GM12872 (cell line): Measurements from ENCODE around the gene DDC.

ENCODE experiments used
- CTCF ChIP-seq: IDR thresholded peaks from 3 replicates; pipeline ENCODE4 v1.5.1; 2011; ENCODE audit warnings: low read depth, mild to moderate bottlenecking, low read length, moderate library complexity; ENCODE audit not compliant: insufficient read depth

Gene DDC

GRCh38 chr7:50584793-50585408, 19.7 kb upstream of the DDC start:
- no peak for TF ChIP-seq CTCF

GRCh38 chr7:50584386-50584785, 19.2 kb upstream of the DDC start:
- no peak for TF ChIP-seq CTCF

GRCh38 chr7:50580057-50580456, 14.9 kb upstream of the DDC start:
- no peak for TF ChIP-seq CTCF

GRCh38 chr7:50577569-50577968, 12.4 kb upstream of the DDC start:
- TF ChIP-seq CTCF: no peak

- TF ChIP-seq CTCF: no peak
Observed at GRCh38 chr7:50567715-50568261, 2.6 kb upstream of the DDC start.

GRCh38 chr7:50565977-50566376, 772 bp upstream of the DDC start:
- no peak for TF ChIP-seq CTCF

- no peak for TF ChIP-seq CTCF
Observed at GRCh38 chr7:50565559-50565916, 333 bp upstream of the DDC start.

GRCh38 chr7:50564171-50564570, 1.0 kb downstream of the DDC start:
- TF ChIP-seq CTCF: no peak
